Measurements from ENCODE around the gene ARNT2.

GRCh38 chr15:80565398-80565797 is 161.2 kb downstream of the ARNT2 start:
- TF ChIP-seq POLR2AphosphoS5 (IDR thresholded peaks at IDR 0.05) (no peak), CTCF (IDR thresholded peaks at IDR 0.05) (no peak), POLR2A (IDR thresholded peaks at IDR 0.05) (no peak), EP300 (IDR thresholded peaks at IDR 0.05) (no peak)
